NOMO-1 treated with dmso at 0.1 percent for 144 hours (cell line): ENCODE results near the gene ZNF420.

Source experiments
- DNase-seq: peaks from one replicate; lab custom pipeline; 2025; ENCODE audit not compliant: unreplicated experiment; lab: John Stamatoyannopoulos, UW

The ZNF420 gene

DNA sequence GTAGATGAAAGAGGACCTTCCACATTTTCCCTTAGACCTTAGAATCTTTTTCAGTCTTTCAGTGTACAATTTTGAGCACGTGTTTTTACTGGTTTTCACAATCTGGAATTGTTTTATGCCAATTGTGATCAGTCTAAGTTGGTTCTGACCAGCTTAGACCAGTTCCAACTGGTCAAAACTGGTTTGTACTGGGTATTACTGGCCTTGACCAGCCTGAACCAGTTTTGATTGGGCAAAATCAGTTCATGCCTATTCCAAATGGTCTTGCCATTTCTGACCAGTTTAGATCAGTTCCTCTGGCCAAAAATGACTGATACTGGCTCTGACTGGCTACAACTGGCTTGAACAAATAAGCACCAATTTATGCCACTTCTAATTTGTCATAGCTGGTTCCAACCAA, 57.9 kb downstream of the ZNF420 start:
- DNase-seq = no peak

- DNase-seq = no peak
These were observed 70.0 kb downstream of the ZNF420 start for GRCh38 chr19:37148214-37148613.

- no peak for DNase-seq
These were observed 81.9 kb downstream of the ZNF420 start for GRCh38 chr19:37160153-37160552.

DNA sequence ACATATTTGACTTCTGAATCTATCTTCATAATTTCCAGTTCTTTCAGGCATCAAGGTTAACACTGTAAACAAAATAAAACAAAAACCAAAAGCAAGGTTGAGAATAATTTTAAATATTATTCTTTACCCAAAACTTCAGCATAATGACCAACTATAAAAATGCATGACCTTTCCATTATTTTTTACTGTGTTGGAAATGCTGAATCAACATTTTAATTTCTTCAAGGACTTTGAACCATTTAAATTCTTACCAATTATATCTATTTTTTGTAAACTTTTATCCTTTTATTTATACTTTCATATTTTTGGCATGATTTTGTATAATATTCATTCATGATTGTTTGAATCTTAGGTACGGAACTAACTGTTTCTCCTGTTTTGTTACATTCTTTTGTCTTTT, 87.4 kb downstream of the ZNF420 start:
- DNase-seq = no peak

- DNase-seq = peak; percentile 95
These were observed 94.4 kb downstream of the ZNF420 start, which contains the start of gene ZNF585A for GRCh38 chr19:37172368-37173366. ZNF585A (minus strand) TSS chr19:37172695; CDS start chr19:37169910, 2,785 bp downstream.
